Left lung (tissue), 10 donors: ENCODE measurements around the gene VCAN. TPM values are rescaled to one million over a fixed set of nuclear protein-coding genes. Genes with fewer than 3 reads are reported as not detected.

Experiments
- ATAC-seq: fragments of 200-7000 bp; cut with Tn5 transposase; one replicate; pipeline ENCODE4 v1.9.1; 2020; ENCODE audit warnings: moderate library complexity
- DNase-seq, 4 donors: peaks; one replicate each; pipeline ENCODE4 v3.0.0-alpha.2; 2013 to 2020
- H3K27ac ChIP-seq, 2 donors: fragments of 200-600 bp; sonication (generic) in 1 of 2; one replicate each; pipeline versions ENCODE4 v1.5.0 to v1.8.0; 2020 to 2021
- H3K27me3 ChIP-seq, 2 donors: fragments of 200-600 bp; sonication (generic) in 1 of 2; one replicate each; pipeline versions ENCODE4 v1.5.0 to v1.8.0; 2020 to 2021
- H3K36me3 ChIP-seq, 2 donors: fragments of 200-600 bp; sonication (generic) in 1 of 2; one replicate each; pipeline versions ENCODE4 v1.5.0 to v1.8.0; 2020 to 2021
- H3K4me1 ChIP-seq, 2 donors: fragments of 200-600 bp; one replicate each; pipeline ENCODE4 v1.8.0; 2021
- H3K4me3 ChIP-seq, 2 donors: fragments of 200-600 bp; sonication (generic) in 1 of 2; one replicate each; pipeline versions ENCODE4 v1.5.0 to v1.8.0; 2020 to 2021; ENCODE audit warnings: mild to moderate bottlenecking in 1 of 2
- H3K9me3 ChIP-seq, 2 donors: fragments of 200-600 bp; sonication (generic) in 1 of 2; one replicate each; pipeline versions ENCODE4 v1.5.0 to v1.8.0; 2020 to 2021
- CTCF ChIP-seq, 2 donors: fragments of 200-600 bp; sonication (generic) in 1 of 2; IDR thresholded peaks; one replicate each; pipeline versions ENCODE4 v1.5.0 to v1.8.0; 2021; ENCODE audit warnings: antibody characterized with exemption in 2 of 2
- intact Hi-C, 2 donors: fragments of 100-400 bp; cut with DNase I; formaldehyde crosslinking; loops; one replicate each; pipeline versions ENCODE4 v1.11.2 to v1.14.2; 2022
- polyA plus RNA-seq, 6 donors: library from polyadenylated mRNA; unstranded; fragments of 120-200 nt; gene quantifications; one replicate each; pipeline ENCODE4 v1.2.1, GENCODE V29; 2013; ENCODE audit not compliant: insufficient read length in 6 of 6
- total RNA-seq, 2 donors: library from RNA; stranded (reverse); fragmentation: NEBNext Ultra II Directional; extraction: Animal tissue kit (Norgen Biotek cat#: 25700); gene quantifications; one replicate each; pipeline ENCODE4 v1.2.1, GENCODE V29; 2021
- donor health status: DM: no; HTN: yes; CAD: no.
- donor health status: DM: no; HTN: no; CAD: no.

VCAN gene
- total and polyA plus RNA-seq, 8 donors, result 217 to 598 (median 513) TPM

- H3K36me3 ChIP-seq, result peaks cover 0 to 8% of the 10 kb centered on the region in 2 donors
- H3K4me3 ChIP-seq, result no peak overlapping the region
- ATAC-seq (no peak), DNase-seq (no peak)
- no peak overlapping the region for H3K27ac ChIP-seq
- intact Hi-C loops, result no loop called here
- H3K4me1 ChIP-seq, result peaks cover 0 to 7% of the 10 kb centered on the region in 2 donors
- no peak for TF ChIP-seq CTCF (IDR thresholded peaks at IDR 0.05)
- H3K27me3 ChIP-seq, result no peaks in the 10 kb centered on the region
- H3K9me3 ChIP-seq, result no peaks in the 10 kb centered on the region
Measured at GRCh38 chr5:83513081-83513480, 41.5 kb downstream of the VCAN start.

GRCh38 chr5:83513491-83513890, 41.9 kb downstream of the VCAN start:
- peaks cover 0 to 7% of the 10 kb centered on the region in 2 donors for H3K4me1 ChIP-seq
- H3K4me3 ChIP-seq, result no peak overlapping the region
- ATAC-seq (no peak), DNase-seq (no peak)
- TF ChIP-seq CTCF (IDR thresholded peaks at IDR 0.05), result no peak
- no peaks in the 10 kb centered on the region for H3K9me3 ChIP-seq
- intact Hi-C loops, result no loop called here
- no peaks in the 10 kb centered on the region for H3K27me3 ChIP-seq
- no peak overlapping the region for H3K27ac ChIP-seq
- H3K36me3 ChIP-seq, result peaks cover 0 to 8% of the 10 kb centered on the region in 2 donors

- DNase-seq, result peak in 2 of 4 donors; percentile 30 to 31
- H3K9me3 ChIP-seq, result no peaks in the 10 kb centered on the region
- no peak for ATAC-seq
- no peaks in the 10 kb centered on the region for H3K4me1 ChIP-seq
- no peaks in the 10 kb centered on the region for H3K27me3 ChIP-seq
- H3K4me3 ChIP-seq, result no peak overlapping the region
- H3K27ac ChIP-seq, result no peak overlapping the region
- peaks cover 0 to 22% of the 10 kb centered on the region in 2 donors for H3K36me3 ChIP-seq
- no peak for TF ChIP-seq CTCF (IDR thresholded peaks at IDR 0.05)
- intact Hi-C loops, result no loop called here
Measured at GRCh38 chr5:83516377-83516776, 44.8 kb downstream of the VCAN start.

- intact Hi-C loops, result no loop called here
- peaks cover 0 to 24% of the 10 kb centered on the region in 2 donors for H3K36me3 ChIP-seq
- H3K4me3 ChIP-seq, result no peak overlapping the region
- H3K4me1 ChIP-seq, result no peaks in the 10 kb centered on the region
- H3K27me3 ChIP-seq, result no peaks in the 10 kb centered on the region
- H3K9me3 ChIP-seq, result no peaks in the 10 kb centered on the region
- TF ChIP-seq CTCF (IDR thresholded peaks at IDR 0.05), result peak in 1 of 2 donors; percentile 22
- no peak overlapping the region for H3K27ac ChIP-seq
- ATAC-seq, result no peak
- no peak for DNase-seq
Measured at GRCh38 chr5:83517072-83517687, 45.6 kb downstream of the VCAN start.

- H3K27me3 ChIP-seq, result no peaks in the 10 kb centered on the region
- peaks cover 0 to 21% of the 10 kb centered on the region in 2 donors for H3K36me3 ChIP-seq
- ATAC-seq (no peak), DNase-seq (no peak)
- no peaks in the 10 kb centered on the region for H3K9me3 ChIP-seq
- H3K4me1 ChIP-seq, result no peaks in the 10 kb centered on the region
- no peak overlapping the region for H3K4me3 ChIP-seq
- intact Hi-C loops, result no loop called here
- TF ChIP-seq CTCF (IDR thresholded peaks at IDR 0.05), result no peak
- no peak overlapping the region for H3K27ac ChIP-seq
Measured at GRCh38 chr5:83517688-83518085, 46.1 kb downstream of the VCAN start.
